K562 (cell line): ENCODE results near the gene FEN1. TPM values are rescaled to one million over a fixed set of nuclear protein-coding genes. Genes with fewer than 3 reads are reported as not detected.

Experiments
- ATF6 ChIP-seq: sonication (generic); formaldehyde crosslinking; IDR thresholded peaks from 2 replicates; pipeline ENCODE4 v1.4.0; 2020; ENCODE audit warnings: mild to moderate bottlenecking, missing genetic modification reagents
- DDX20 ChIP-seq: fragments of 450-650 bp; IDR thresholded peaks from 2 replicates; pipeline ENCODE4 v1.6.1; 2016; ENCODE audit warnings: missing genetic modification characterization, low read depth, mild to moderate bottlenecking, missing compliant biosample characterization, moderate library complexity
- FOSL1 ChIP-seq: fragments of 200-800 bp; sonication (Bioruptor generic); conservative IDR thresholded peaks from 2 replicates; pipeline ENCODE4 v1.6.1; 2016; ENCODE audit warnings: missing genetic modification characterization, missing compliant biosample characterization
- MCM5 ChIP-seq: fragments of 450-650 bp; IDR thresholded peaks from 2 replicates; pipeline ENCODE4 v1.6.1; 2016; ENCODE audit warnings: low read depth
- MYC ChIP-seq, 2 experiments: fragments of 250-450 bp in 1 of 2; sonication (Bioruptor Pico) in 1 of 2; IDR thresholded peaks; 2 replicates each; pipeline versions ENCODE4 v1.5.1 to v1.6.1; 2012 to 2021; ENCODE audit warnings: low read depth in 2 of 2, borderline replicate concordance in 1 of 2, improper control_type of control experiment in 1 of 2, low read length in 1 of 2, mild to moderate bottlenecking in 1 of 2, moderate library complexity in 1 of 2
- NBN ChIP-seq: fragments of 450-650 bp; IDR thresholded peaks from 2 replicates; pipeline ENCODE4 v1.6.1; 2016; ENCODE audit warnings: low read depth, mild to moderate bottlenecking
- SLC30A9 ChIP-seq: fragments of 250-450 bp; sonication (Bioruptor Pico); IDR thresholded peaks from 2 replicates; pipeline ENCODE4 v1.8.0; 2022; ENCODE audit warnings: mild to moderate bottlenecking, moderate library complexity
- SMAD2 ChIP-seq: fragments of 150-350 bp; IDR thresholded peaks from 2 replicates; pipeline ENCODE4 v1.6.1; 2014; ENCODE audit warnings: low read depth, mild to moderate bottlenecking, low read length
- ZBTB12 ChIP-seq: fragments of 250-450 bp; sonication (Bioruptor Pico); IDR thresholded peaks from 2 replicates; pipeline ENCODE4 v1.4.0; 2020
- ZBTB8A ChIP-seq: fragments of 450-650 bp; IDR thresholded peaks from 2 replicates; pipeline ENCODE4 v1.6.1; 2018; ENCODE audit warnings: mild to moderate bottlenecking, moderate library complexity; ENCODE audit not compliant: partially characterized antibody
- ZZZ3 ChIP-seq: fragments of 450-650 bp; IDR thresholded peaks from 2 replicates; pipeline ENCODE4 v1.6.1; 2016; ENCODE audit warnings: antibody characterized with exemption, mild to moderate bottlenecking, moderate library complexity
- polyA plus RNA-seq, 8 experiments: library from polyadenylated mRNA; depleted of rRNA in 4 of 8; stranded (reverse) in 5 of 8; unstranded in 3 of 8; fragments of >200 nt; fragmentation: Nextera tagmentation in 2 of 8; fragmentation: Illumina TruSeq in 1 of 8; extraction: Ambion mirVana in 2 of 8; extraction: Trizol in 1 of 8; gene quantifications; 2 replicates each; pipeline versions ENCODE4 v1.2.1 to v1.2.3, GENCODE V29; 2011 to 2014; ENCODE audit warnings: inconsistent platforms in 1 of 8, missing spikeins in 1 of 8
- total RNA-seq, 7 experiments: library from RNA; depleted of rRNA in 6 of 7; stranded (reverse); fragments of >200 nt in 6 of 7; fragmentation: Illumina TruSeq in 2 of 7; extraction: Trizol in 2 of 7; gene quantifications; 2 replicates each; pipeline versions ENCODE4 v1.2.1 to v1.2.3, GENCODE V29; 2011 to 2021; ENCODE audit warnings: low replicate concordance in 1 of 7
- TF ChIP-seq, protein P1 (sequence below): fragments of 450-650 bp; IDR thresholded peaks from 2 replicates; pipeline ENCODE4 v1.6.1; 2016; ENCODE audit warnings: low read depth
- TF ChIP-seq, protein P2 (sequence below): fragments of 450-650 bp; conservative IDR thresholded peaks from 2 replicates; pipeline ENCODE4 v1.6.1; 2016; ENCODE audit warnings: missing genetic modification characterization, low read depth, mild to moderate bottlenecking, missing compliant biosample characterization, moderate library complexity

FEN1 gene
- total and polyA plus RNA-seq, 9 of the 15 experiments (the other 6 are each of a cell fraction or from before 2014, with no cell fraction given), result 58.1 to 156 (median 137) TPM

DNA sequence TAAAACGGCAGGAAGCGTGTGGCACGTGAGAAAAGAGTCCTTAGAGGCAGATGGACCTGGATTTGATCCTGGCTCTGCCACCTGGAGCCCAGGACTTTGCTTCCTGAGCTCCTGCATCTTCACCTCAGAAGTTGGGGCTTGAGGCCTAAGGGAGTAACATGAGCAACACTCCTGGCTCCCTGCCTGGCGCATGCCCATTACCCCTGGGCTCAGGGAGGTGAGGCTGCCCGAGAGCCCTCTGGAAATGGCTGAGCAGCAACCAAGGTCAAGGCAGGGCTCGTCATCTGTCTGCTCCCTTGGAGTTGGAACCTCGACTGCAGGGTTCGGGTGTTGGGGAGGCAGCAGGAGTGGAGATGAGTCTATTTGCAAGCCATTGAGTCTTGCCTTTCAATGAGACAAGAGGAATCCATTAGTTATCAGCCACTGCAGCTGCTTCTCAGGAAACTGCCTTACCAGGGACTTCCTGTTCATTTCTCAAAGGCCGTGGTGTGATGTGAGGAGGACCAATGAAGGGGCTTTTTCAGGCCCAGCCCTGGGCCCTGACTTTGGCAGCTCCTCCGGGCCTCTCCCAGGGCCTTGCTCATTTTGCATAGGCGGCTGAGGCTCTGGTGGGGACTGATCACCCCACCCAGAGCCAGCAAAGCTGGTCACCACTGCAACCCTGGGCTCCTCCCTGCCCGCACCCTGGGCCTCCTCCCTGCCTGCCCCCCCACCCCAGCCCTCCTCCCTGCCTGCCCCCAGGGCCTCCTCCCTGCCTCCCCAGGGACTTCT is 41.8 kb downstream of the FEN1 start (continued):
- TF ChIP-seq ATF6 (no peak), MCM5 (no peak), ZZZ3 (no peak), ZBTB8A (no peak), NBN (no peak), SLC30A9 (CRISPR knock-in tag) (no peak), DDX20 (tag) (0 out of 2 replicates have a peak, but pooled peaks have one; percentile 15), ZBTB12 (no peak), SMAD2 (no peak), FOSL1 (tag) (0 out of 2 replicates have a peak, but pooled peaks have one; percentile 10), MYC (IDR thresholded peaks at IDR 0.05; ENCODE audit: low read depth, low read length) (no peak), MYC (CRISPR knock-in tag; IDR thresholded peaks at IDR 0.05; ENCODE audit: borderline replicate concordance, low read depth) (peak; percentile 73; the same call in 1 of the 2 replicates)
- TF ChIP-seq, protein P1, sequence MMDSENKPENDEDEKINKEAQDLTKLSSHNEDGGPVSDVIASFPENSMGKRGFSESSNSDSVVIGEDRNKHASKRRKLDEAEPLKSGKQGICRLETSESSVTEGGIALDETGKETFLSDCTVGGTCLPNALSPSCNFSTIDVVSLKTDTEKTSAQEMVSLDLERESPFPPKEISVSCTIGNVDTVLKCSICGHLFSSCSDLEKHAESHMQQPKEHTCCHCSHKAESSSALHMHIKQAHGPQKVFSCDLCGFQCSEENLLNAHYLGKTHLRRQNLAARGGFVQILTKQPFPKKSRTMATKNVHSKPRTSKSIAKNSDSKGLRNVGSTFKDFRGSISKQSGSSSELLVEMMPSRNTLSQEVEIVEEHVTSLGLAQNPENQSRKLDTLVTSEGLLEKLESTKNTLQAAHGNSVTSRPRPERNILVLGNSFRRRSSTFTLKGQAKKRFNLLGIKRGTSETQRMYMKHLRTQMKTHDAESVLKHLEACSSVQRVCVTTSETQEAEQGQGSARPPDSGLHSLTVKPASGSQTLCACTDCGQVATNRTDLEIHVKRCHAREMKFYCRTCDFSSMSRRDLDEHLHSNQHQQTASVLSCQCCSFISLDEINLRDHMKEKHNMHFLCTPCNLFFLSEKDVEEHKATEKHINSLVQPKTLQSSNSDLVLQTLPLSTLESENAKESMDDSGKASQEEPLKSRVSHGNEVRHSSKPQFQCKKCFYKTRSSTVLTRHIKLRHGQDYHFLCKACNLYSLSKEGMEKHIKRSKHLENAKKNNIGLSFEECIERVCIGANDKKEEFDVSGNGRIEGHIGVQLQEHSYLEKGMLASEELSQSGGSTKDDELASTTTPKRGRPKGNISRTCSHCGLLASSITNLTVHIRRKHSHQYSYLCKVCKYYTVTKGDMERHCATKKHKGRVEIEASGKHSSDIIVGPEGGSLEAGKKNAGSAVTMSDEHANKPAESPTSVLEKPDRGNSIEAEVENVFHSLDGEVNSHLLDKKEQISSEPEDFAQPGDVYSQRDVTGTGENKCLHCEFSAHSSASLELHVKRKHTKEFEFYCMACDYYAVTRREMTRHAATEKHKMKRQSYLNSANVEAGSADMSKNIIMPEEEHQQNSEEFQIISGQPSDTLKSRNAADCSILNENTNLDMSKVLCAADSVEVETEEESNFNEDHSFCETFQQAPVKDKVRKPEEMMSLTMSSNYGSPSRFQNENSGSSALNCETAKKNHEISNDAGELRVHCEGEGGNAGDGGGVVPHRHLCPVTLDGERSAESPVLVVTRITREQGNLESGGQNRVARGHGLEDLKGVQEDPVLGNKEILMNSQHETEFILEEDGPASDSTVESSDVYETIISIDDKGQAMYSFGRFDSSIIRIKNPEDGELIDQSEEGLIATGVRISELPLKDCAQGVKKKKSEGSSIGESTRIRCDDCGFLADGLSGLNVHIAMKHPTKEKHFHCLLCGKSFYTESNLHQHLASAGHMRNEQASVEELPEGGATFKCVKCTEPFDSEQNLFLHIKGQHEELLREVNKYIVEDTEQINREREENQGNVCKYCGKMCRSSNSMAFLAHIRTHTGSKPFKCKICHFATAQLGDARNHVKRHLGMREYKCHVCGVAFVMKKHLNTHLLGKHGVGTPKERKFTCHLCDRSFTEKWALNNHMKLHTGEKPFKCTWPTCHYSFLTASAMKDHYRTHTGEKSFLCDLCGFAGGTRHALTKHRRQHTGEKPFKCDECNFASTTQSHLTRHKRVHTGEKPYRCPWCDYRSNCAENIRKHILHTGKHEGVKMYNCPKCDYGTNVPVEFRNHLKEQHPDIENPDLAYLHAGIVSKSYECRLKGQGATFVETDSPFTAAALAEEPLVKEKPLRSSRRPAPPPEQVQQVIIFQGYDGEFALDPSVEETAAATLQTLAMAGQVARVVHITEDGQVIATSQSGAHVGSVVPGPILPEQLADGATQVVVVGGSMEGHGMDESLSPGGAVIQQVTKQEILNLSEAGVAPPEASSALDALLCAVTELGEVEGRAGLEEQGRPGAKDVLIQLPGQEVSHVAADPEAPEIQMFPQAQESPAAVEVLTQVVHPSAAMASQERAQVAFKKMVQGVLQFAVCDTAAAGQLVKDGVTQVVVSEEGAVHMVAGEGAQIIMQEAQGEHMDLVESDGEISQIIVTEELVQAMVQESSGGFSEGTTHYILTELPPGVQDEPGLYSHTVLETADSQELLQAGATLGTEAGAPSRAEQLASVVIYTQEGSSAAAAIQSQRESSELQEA, result no peak
- TF ChIP-seq, protein P2, sequence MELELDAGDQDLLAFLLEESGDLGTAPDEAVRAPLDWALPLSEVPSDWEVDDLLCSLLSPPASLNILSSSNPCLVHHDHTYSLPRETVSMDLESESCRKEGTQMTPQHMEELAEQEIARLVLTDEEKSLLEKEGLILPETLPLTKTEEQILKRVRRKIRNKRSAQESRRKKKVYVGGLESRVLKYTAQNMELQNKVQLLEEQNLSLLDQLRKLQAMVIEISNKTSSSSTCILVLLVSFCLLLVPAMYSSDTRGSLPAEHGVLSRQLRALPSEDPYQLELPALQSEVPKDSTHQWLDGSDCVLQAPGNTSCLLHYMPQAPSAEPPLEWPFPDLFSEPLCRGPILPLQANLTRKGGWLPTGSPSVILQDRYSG (tag), result peak; percentile 97
